Stomach (tissue), 4 donors: ENCODE data around the gene METTL16.
"Not testable (repeated sequence)": the region's sequence is repeated elsewhere in the genome, so short reads cannot be mapped to it uniquely, and the experiment has no call there.

ENCODE experiments used
- CTCF ChIP-seq, 7 experiments: fragments of 450-650 bp in 4 of 7; fragments of 200-600 bp in 3 of 7; sonication (generic) in 3 of 7; IDR thresholded peaks; one replicate each; pipeline ENCODE4 v1.5.1; 2016 to 2019; ENCODE audit warnings: antibody characterized with exemption in 7 of 7, control low read depth in 2 of 7, mild to moderate bottlenecking in 1 of 7
- EP300 ChIP-seq: sonication (generic); formaldehyde crosslinking; IDR thresholded peaks from one replicate; pipeline ENCODE4 v1.6.1; 2017; ENCODE audit warnings: antibody characterized with exemption
- POLR2A ChIP-seq, 4 donors: fragments of 450-650 bp; IDR thresholded peaks; one replicate each; pipeline ENCODE4 v1.6.1; 2016; ENCODE audit warnings: antibody characterized with exemption in 4 of 4, control low read depth in 2 of 4, mild to moderate bottlenecking in 1 of 4, moderate library complexity in 1 of 4
- POLR2AphosphoS5 ChIP-seq, 3 donors: sonication (generic); formaldehyde crosslinking; IDR thresholded peaks; one replicate each; pipeline ENCODE4 v1.6.1; 2016; ENCODE audit warnings: antibody characterized with exemption in 3 of 3

GRCh38 chr17:2521775-2522410 lies 10.2 kb upstream of the METTL16 start:
- not testable (repeated sequence) for TF ChIP-seq POLR2A (IDR thresholded peaks at IDR 0.05); EP300; CTCF (IDR thresholded peaks at IDR 0.05); POLR2AphosphoS5 (IDR thresholded peaks at IDR 0.05)
